ENCODE data around the gene HAVCR1.
"Not testable (repeated sequence)": the region's sequence is repeated elsewhere in the genome, so short reads cannot be mapped to it uniquely, and the experiment has no call there.

HAVCR1 gene

GRCh38 chr5:157047898-157048297 lies 11.0 kb downstream of the HAVCR1 start:
- DNase-seq: no peak

- DNase-seq: not testable (repeated sequence)
Measured at GRCh38 chr5:157047016-157047415, 11.9 kb downstream of the HAVCR1 start.

- DNase-seq: no peak
Measured at GRCh38 chr5:157046041-157046440, 12.9 kb downstream of the HAVCR1 start.

GRCh38 chr5:157045601-157046000 lies 13.3 kb downstream of the HAVCR1 start:
- DNase-seq: no peak

GRCh38 chr5:157038568-157039187 lies 20.2 kb downstream of the HAVCR1 start:
- DNase-seq: no peak

- DNase-seq: not testable (repeated sequence)
Measured at GRCh38 chr5:157034106-157035072, 24.5 kb downstream of the HAVCR1 start.

- no peak for DNase-seq
Measured at GRCh38 chr5:157033071-157033583, 25.8 kb downstream of the HAVCR1 start.

- DNase-seq: no peak
Measured at GRCh38 chr5:157030692-157031091, 28.2 kb downstream of the HAVCR1 start.

GRCh38 chr5:157029457-157029856 lies 29.5 kb downstream of the HAVCR1 start:
- no peak for DNase-seq

- not testable (repeated sequence) for DNase-seq
Measured at GRCh38 chr5:157027663-157028062, 31.3 kb downstream of the HAVCR1 start.

- DNase-seq: peak; percentile 4
Measured at GRCh38 chr5:157026789-157027424, 32.0 kb downstream of the HAVCR1 start.

- DNase-seq: no peak
Measured at GRCh38 chr5:157025093-157025698, 33.7 kb downstream of the HAVCR1 start.

- no peak for DNase-seq
Measured at GRCh38 chr5:157024208-157024959, 34.5 kb downstream of the HAVCR1 start.

- DNase-seq: no peak
Measured at GRCh38 chr5:157022024-157022423, 36.9 kb downstream of the HAVCR1 start.

GRCh38 chr5:157020511-157021222 lies 38.2 kb downstream of the HAVCR1 start:
- no peak for DNase-seq

GRCh38 chr5:157020002-157020401 lies 38.9 kb downstream of the HAVCR1 start:
- DNase-seq: no peak

GRCh38 chr5:157014143-157014542 lies 44.8 kb downstream of the HAVCR1 start:
- not testable (repeated sequence) for DNase-seq

GRCh38 chr5:157006262-157006661 lies 52.7 kb downstream of the HAVCR1 start:
- DNase-seq: no peak

GRCh38 chr5:157004893-157005551 lies 53.9 kb downstream of the HAVCR1 start:
- DNase-seq: no peak

GRCh38 chr5:156991714-156992113 lies 67.2 kb downstream of the HAVCR1 start:
- DNase-seq: no peak

- no peak for DNase-seq
Measured at GRCh38 chr5:156984064-156984463, 74.9 kb downstream of the HAVCR1 start.

All from NCI-H2029 treated with DMSO at 0.1 percent for 48 hours (cell line).